Caco-2 (cell line): ENCODE results near the gene TMEM131. TPM values are rescaled to one million over a fixed set of nuclear protein-coding genes. Genes with fewer than 3 reads are reported as not detected.

Experiments used
- BruUV-seq: library from RNA; stranded (reverse); fragments of 400-500 nt; replicated peaks from 2 replicates; lab custom pipeline; 2021; lab: Mats Ljungman, UMichigan
- CTCF ChIA-PET: fragments of 300-600 bp; sonication (Branson Sonifier 250); formaldehyde crosslinking; loops from one replicate; lab custom pipeline; 2022; ENCODE audit warnings: antibody characterized with exemption; lab: Charles Lee
- POLR2A ChIA-PET: fragments of 300-600 bp; sonication (Branson Sonifier 250); formaldehyde crosslinking; loops from one replicate; lab custom pipeline; 2022; ENCODE audit warnings: antibody characterized with exemption; lab: Charles Lee
- DNase-seq, 2 experiments: peaks; one replicate each; pipeline versions ENCODE4 v3.0.0 to v3.0.0-alpha.2; 2020 to 2022
- H3K27me3 ChIP-seq: replicated peaks from 2 replicates; pipeline ENCODE4 v1.6.0; 2011; ENCODE audit warnings: low read length; ENCODE audit not compliant: control insufficient read depth, insufficient read depth
- H3K36me3 ChIP-seq: 2 replicates; pipeline ENCODE4 v1.5.1; 2011; ENCODE audit warnings: low read length; ENCODE audit not compliant: control insufficient read depth, insufficient read depth
- H3K4me1 ChIP-seq: fragments of 250-450 bp; sonication (Bioruptor Pico); 2 replicates; pipeline ENCODE4 v1.5.1; 2020; ENCODE audit warnings: mild to moderate bottlenecking
- H3K4me3 ChIP-seq: 2 replicates; pipeline ENCODE4 v1.5.1; 2011; ENCODE audit warnings: low read depth, mild to moderate bottlenecking, control low read depth, low read length
- H3K9me3 ChIP-seq: fragments of 250-450 bp; sonication (Bioruptor Pico); 2 replicates; pipeline ENCODE4 v1.5.1; 2020; ENCODE audit warnings: mild to moderate bottlenecking, moderate library complexity
- H3K27ac Mint-ChIP-seq: one replicate; pipeline ENCODE4 v1.8.0; 2022; ENCODE audit warnings: mixed read lengths; ENCODE audit not compliant: unreplicated experiment
- H3K27me3 Mint-ChIP-seq: one replicate; pipeline ENCODE4 v1.8.0; 2022; ENCODE audit warnings: mixed read lengths; ENCODE audit not compliant: insufficient read depth, unreplicated experiment
- H3K36me3 Mint-ChIP-seq: one replicate; pipeline ENCODE4 v1.8.0; 2022; ENCODE audit warnings: mild to moderate bottlenecking, mixed read lengths; ENCODE audit not compliant: insufficient read depth, unreplicated experiment
- H3K4me1 Mint-ChIP-seq: one replicate; pipeline ENCODE4 v1.8.0; 2022; ENCODE audit warnings: low read depth, mixed read lengths; ENCODE audit not compliant: unreplicated experiment
- H3K4me3 Mint-ChIP-seq: one replicate; pipeline ENCODE4 v1.8.0; 2022; ENCODE audit warnings: mild to moderate bottlenecking, moderate library complexity, mixed read lengths; ENCODE audit not compliant: unreplicated experiment
- H3K9me3 Mint-ChIP-seq: one replicate; pipeline ENCODE4 v1.8.0; 2022; ENCODE audit warnings: mixed read lengths; ENCODE audit not compliant: unreplicated experiment
- intact Hi-C: fragments of 100-400 bp; cut with micrococcal nuclease; formaldehyde crosslinking; loops from one replicate; pipeline ENCODE4 v1.10.0; 2022; ENCODE audit not compliant: unreplicated experiment
- total RNA-seq: library from RNA; stranded (reverse); gene quantifications from 2 replicates; pipeline ENCODE4 v1.2.3, GENCODE V29; 2022
- TF ChIP-seq, protein P1 (sequence below), 2 experiments: fragments of 200-600 bp in 1 of 2; IDR thresholded peaks; 1 replicate in 1 of 2; 2 replicates in 1 of 2; pipeline versions ENCODE4 v1.5.1 to v1.8.0; 2011 to 2022; ENCODE audit warnings: antibody characterized with exemption in 1 of 2, control low read depth in 1 of 2, inconsistent platforms in 1 of 2, low read depth in 1 of 2, low read length in 1 of 2, mild to moderate bottlenecking in 1 of 2, moderate library complexity in 1 of 2; ENCODE audit not compliant: insufficient read depth in 1 of 2, severe bottlenecking in 1 of 2, unreplicated experiment in 1 of 2

The TMEM131 gene
- total RNA-seq, 1 experiment from 2014 or later: 36.3 TPM

DNA sequence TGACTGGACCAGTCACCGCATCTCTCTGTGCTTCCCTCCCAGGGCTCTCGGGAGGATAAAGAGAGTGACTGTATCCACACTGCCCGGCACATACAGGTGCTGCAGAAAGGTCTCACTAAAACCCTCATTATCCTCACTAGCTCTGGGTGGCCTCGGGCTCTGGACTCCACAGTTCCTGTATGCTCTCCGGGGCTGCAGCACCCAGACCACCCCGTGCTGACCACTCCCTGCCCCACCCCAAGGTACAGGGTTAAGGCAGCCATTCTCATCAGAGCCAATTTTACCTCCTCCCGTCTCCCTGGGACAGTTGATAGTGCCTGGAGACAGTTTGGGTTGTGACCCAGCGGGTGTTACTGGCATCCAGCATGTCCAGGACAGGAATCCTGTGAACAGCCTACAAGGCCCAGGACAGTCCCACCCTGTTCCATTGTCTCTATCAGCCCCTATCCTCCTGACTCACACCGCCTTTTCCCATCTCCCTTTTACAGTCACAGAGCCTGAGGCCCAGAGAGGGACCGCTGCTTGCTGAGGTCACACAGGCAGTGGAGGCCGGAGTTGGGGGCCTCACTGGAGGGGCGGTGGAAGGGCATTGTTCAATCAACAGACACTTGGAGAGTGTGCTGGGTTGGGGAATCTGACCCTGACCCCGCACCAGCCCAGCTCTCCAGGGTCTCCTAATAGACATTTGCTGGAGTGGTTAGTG, 280.6 kb downstream of the TMEM131 start:
- intact Hi-C loops: no loop called here
- peaks cover 30% of the 10 kb centered on the region for H3K4me1 ChIP-seq
- BruUV-seq: no TSS peak
- H3K27me3 Mint-ChIP-seq: no peaks in the 10 kb centered on the region
- no peaks in the 10 kb centered on the region for H3K27me3 ChIP-seq
- ChIA-PET CTCF (no interaction called here), POLR2A (interaction anchor here (0.5 kb wide), 1 partner anchor 750 kb away, joined by 3 read pairs; no protein-coding TSS in a partner anchor)
- H3K4me3 Mint-ChIP-seq: no peak overlapping the region
- no peaks in the 10 kb centered on the region for H3K36me3 Mint-ChIP-seq
- peaks cover 30% of the 10 kb centered on the region for H3K4me1 Mint-ChIP-seq
- DNase-seq: peak in 1 of 2 experiments; percentile 25
- H3K4me3 ChIP-seq: no peak overlapping the region
- H3K9me3 Mint-ChIP-seq: no peaks in the 10 kb centered on the region
- no peaks in the 10 kb centered on the region for H3K36me3 ChIP-seq
- TF ChIP-seq, protein P1, sequence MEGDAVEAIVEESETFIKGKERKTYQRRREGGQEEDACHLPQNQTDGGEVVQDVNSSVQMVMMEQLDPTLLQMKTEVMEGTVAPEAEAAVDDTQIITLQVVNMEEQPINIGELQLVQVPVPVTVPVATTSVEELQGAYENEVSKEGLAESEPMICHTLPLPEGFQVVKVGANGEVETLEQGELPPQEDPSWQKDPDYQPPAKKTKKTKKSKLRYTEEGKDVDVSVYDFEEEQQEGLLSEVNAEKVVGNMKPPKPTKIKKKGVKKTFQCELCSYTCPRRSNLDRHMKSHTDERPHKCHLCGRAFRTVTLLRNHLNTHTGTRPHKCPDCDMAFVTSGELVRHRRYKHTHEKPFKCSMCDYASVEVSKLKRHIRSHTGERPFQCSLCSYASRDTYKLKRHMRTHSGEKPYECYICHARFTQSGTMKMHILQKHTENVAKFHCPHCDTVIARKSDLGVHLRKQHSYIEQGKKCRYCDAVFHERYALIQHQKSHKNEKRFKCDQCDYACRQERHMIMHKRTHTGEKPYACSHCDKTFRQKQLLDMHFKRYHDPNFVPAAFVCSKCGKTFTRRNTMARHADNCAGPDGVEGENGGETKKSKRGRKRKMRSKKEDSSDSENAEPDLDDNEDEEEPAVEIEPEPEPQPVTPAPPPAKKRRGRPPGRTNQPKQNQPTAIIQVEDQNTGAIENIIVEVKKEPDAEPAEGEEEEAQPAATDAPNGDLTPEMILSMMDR (IDR thresholded peaks at IDR 0.05; ENCODE audit: insufficient read depth in 1 of 2, low read depth in 1 of 2, low read length in 1 of 2, severe bottlenecking in 1 of 2, unreplicated experiment in 1 of 2): no peak
- no peaks in the 10 kb centered on the region for H3K9me3 ChIP-seq
- no peak overlapping the region for H3K27ac Mint-ChIP-seq

DNA sequence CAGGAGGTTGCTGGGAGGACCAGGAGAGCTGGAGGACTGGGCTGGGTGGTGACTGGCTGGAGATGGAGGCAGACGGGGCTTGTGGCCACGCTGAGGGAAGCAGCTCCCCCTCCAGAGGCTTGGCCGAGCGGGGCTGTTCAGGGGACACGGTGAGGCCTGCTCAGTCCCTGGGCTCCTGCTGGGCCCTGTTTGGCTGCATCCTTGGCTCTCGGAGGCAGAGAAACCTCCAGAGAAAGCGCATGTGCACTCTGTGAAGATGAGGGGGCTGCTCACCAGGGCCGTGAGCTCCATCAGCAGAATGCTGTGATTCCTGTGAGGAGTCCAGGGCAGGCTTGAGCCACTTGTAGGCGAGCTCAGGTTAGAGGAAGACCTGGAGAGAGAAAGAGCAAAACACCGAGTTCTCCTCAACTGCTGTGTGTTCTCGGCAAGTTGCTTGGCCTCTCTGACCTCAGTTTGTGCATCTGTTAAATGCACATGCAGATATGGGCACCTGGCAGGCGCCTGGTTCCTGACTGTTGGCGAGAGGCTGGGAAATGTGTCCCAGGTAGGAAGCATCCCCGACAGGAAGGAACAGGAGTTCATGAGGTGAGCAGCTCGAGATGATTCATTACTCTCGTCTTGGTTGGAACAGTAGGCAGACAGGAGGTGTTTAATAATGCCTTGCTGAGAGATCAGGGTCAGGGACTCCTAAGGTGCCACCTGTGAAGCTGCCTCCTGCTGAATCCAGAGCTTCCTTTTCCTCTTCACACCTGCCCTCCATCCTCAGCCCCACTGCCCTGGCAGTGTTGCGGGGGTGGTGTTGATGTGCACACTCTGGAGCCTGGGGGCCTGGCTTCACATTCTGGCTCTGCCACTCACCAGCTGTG, 281.4 kb downstream of the TMEM131 start:
- intact Hi-C loops: no loop called here
- Histone ChIP-seq H3K4me1 (peaks cover 30% of the 10 kb centered on the region), H3K36me3 (no peaks in the 10 kb centered on the region), H3K27me3 (no peaks in the 10 kb centered on the region), H3K9me3 (no peaks in the 10 kb centered on the region), H3K4me3 (no peak overlapping the region)
- Mint-ChIP-seq H3K4me1 (peaks cover 34% of the 10 kb centered on the region), H3K27me3 (no peaks in the 10 kb centered on the region), H3K36me3 (no peaks in the 10 kb centered on the region), H3K9me3 (no peaks in the 10 kb centered on the region), H3K4me3 (no peak overlapping the region), H3K27ac (no peak overlapping the region)
- no TSS peak for BruUV-seq
- DNase-seq: peak in 1 of 2 experiments; percentile 30
- ChIA-PET CTCF (no interaction called here), POLR2A (interaction anchor here (0.5 kb wide), 1 partner anchor 750 kb away, joined by 3 read pairs; no protein-coding TSS in a partner anchor)
- TF ChIP-seq, protein P1 (IDR thresholded peaks at IDR 0.05; ENCODE audit: insufficient read depth in 1 of 2, low read depth in 1 of 2, low read length in 1 of 2, severe bottlenecking in 1 of 2, unreplicated experiment in 1 of 2): no peak

DNA sequence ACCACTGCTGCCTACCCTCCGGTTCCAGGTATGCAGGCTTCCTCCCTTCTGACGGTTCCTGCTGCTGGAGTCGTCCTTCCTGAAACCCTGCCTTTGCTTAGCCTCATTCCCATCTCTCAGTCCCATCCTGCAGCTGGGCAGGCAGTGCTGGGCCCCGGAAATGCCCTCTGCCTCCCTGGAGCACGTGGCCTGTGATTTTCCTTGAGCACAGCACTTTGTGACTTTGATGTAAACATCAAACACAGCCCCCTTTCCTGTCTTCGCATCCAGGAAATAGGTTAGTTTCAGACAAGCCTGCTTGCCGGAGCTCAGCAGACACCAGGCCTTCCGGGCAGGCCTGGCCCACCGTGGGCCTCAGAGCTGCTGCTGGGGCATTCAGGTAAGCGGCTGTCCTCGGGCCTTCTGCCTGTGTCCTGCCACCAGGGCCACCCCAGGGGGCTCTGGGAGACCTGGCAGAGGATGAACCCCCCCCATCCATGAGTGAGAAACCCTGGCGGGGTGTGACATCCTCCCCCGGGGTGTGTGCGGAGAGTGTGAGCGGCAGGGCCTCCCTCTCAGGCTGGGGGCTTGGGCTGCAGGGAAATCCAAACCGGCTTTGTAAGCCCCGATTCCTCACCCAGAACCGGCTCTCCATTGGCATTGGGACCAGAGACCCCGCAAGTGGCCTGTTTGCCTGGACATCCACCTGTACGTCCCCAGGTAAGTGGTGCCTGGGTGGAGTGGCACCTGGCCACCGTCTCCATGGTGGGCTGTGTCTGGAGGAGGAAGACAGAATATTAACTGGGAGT, 282.3 kb downstream of the TMEM131 start, which contains the start of gene ZAP70:
TSS of gene ZAP70 (plus strand) at position 281 of the 788 bp plus-strand sequence. CDS start 10,461 bp downstream, outside the sequence.
- Mint-ChIP-seq H3K27ac (peak within 1 kb of the TSS; percentile 48), H3K36me3 (no peaks in the 10 kb centered on the region), H3K4me1 (peaks cover 34% of the 10 kb centered on the region), H3K4me3 (no peak within 1 kb of the TSS), H3K9me3 (no peaks in the 10 kb centered on the region), H3K27me3 (no peaks in the 10 kb centered on the region)
- Histone ChIP-seq H3K9me3 (no peaks in the 10 kb centered on the region), H3K4me1 (peaks cover 30% of the 10 kb centered on the region), H3K27me3 (no peaks in the 10 kb centered on the region), H3K4me3 (no peak within 1 kb of the TSS), H3K36me3 (no peaks in the 10 kb centered on the region)
- intact Hi-C loops: no loop called here
- TF ChIP-seq, protein P1 (IDR thresholded peaks at IDR 0.05; ENCODE audit: insufficient read depth in 1 of 2, low read depth in 1 of 2, low read length in 1 of 2, severe bottlenecking in 1 of 2, unreplicated experiment in 1 of 2): no peak
- no TSS peak for BruUV-seq
- DNase-seq: peak in 1 of 2 experiments; percentile 27
- ChIA-PET POLR2A (no interaction called here), CTCF (interaction anchor here (2.1 kb wide), 1 partner anchor 13 kb away, joined by 5 read pairs; no protein-coding TSS in a partner anchor)
